ENCODE data around the gene OR51B5. TPM values are rescaled to one million over a fixed set of nuclear protein-coding genes. Genes with fewer than 3 reads are reported as not detected.
"Not testable (repeated sequence)": the region's sequence is repeated elsewhere in the genome, so short reads cannot be mapped to it uniquely, and the experiment has no call there.

The OR51B5 gene
- total RNA-seq, 1 donor from 2014 or later = 0.52 TPM

- H3K4me3 ChIP-seq (ENCODE audit: low read length in 3 of 3) = no peak overlapping the region
- H3K4me1 ChIP-seq (ENCODE audit: control insufficient read depth in 3 of 3, insufficient read depth in 3 of 3, low read length in 3 of 3) = no peaks in the 10 kb centered on the region
- no peaks in the 10 kb centered on the region for H3K36me3 ChIP-seq (ENCODE audit: control insufficient read depth in 3 of 3, insufficient read depth in 3 of 3, low read length in 3 of 3)
- H3K9me3 ChIP-seq (ENCODE audit: control insufficient read depth in 3 of 3, low read length in 3 of 3) = peaks cover 0 to 2% (median 0%) of the 10 kb centered on the region in 3 donors
- H3K27ac ChIP-seq (ENCODE audit: low read depth, low read length) = no peak overlapping the region
- H3K27me3 ChIP-seq (ENCODE audit: control insufficient read depth in 3 of 3, insufficient read depth in 3 of 3, low read length in 3 of 3) = no peaks in the 10 kb centered on the region
- no peak overlapping the region for H3K9ac ChIP-seq (ENCODE audit: low read depth in 1 of 3, low read length in 3 of 3)
Measured at GRCh38 chr11:5364214-5364613, 20.9 kb upstream of the OR51B5 start.

GRCh38 chr11:5363679-5364078, 20.4 kb upstream of the OR51B5 start:
- Histone ChIP-seq H3K27ac (ENCODE audit: low read depth, low read length) (no peak overlapping the region), H3K4me3 (ENCODE audit: low read length in 3 of 3) (no peak overlapping the region), H3K9me3 (ENCODE audit: control insufficient read depth in 3 of 3, low read length in 3 of 3) (peaks cover 0 to 2% (median 0%) of the 10 kb centered on the region in 3 donors), H3K27me3 (ENCODE audit: control insufficient read depth in 3 of 3, insufficient read depth in 3 of 3, low read length in 3 of 3) (no peaks in the 10 kb centered on the region), H3K4me1 (ENCODE audit: control insufficient read depth in 3 of 3, insufficient read depth in 3 of 3, low read length in 3 of 3) (no peaks in the 10 kb centered on the region), H3K36me3 (ENCODE audit: control insufficient read depth in 3 of 3, insufficient read depth in 3 of 3, low read length in 3 of 3) (no peaks in the 10 kb centered on the region), H3K9ac (ENCODE audit: low read depth in 1 of 3, low read length in 3 of 3) (no peak overlapping the region)

- no peak overlapping the region for H3K4me3 ChIP-seq (ENCODE audit: low read length in 3 of 3)
- no peaks in the 10 kb centered on the region for H3K4me1 ChIP-seq (ENCODE audit: control insufficient read depth in 3 of 3, insufficient read depth in 3 of 3, low read length in 3 of 3)
- no peak overlapping the region for H3K27ac ChIP-seq (ENCODE audit: low read depth, low read length)
- no peaks in the 10 kb centered on the region for H3K36me3 ChIP-seq (ENCODE audit: control insufficient read depth in 3 of 3, insufficient read depth in 3 of 3, low read length in 3 of 3)
- H3K9me3 ChIP-seq (ENCODE audit: control insufficient read depth in 3 of 3, low read length in 3 of 3) = peaks cover 0 to 2% (median 0%) of the 10 kb centered on the region in 3 donors
- H3K9ac ChIP-seq (ENCODE audit: low read depth in 1 of 3, low read length in 3 of 3) = no peak overlapping the region
- H3K27me3 ChIP-seq (ENCODE audit: control insufficient read depth in 3 of 3, insufficient read depth in 3 of 3, low read length in 3 of 3) = no peaks in the 10 kb centered on the region
Measured at GRCh38 chr11:5362017-5362625, 18.8 kb upstream of the OR51B5 start.

- H3K36me3 ChIP-seq (ENCODE audit: control insufficient read depth in 3 of 3, insufficient read depth in 3 of 3, low read length in 3 of 3); H3K27me3 ChIP-seq (ENCODE audit: control insufficient read depth in 3 of 3, insufficient read depth in 3 of 3, low read length in 3 of 3); H3K4me1 ChIP-seq (ENCODE audit: control insufficient read depth in 3 of 3, insufficient read depth in 3 of 3, low read length in 3 of 3); H3K9me3 ChIP-seq (ENCODE audit: control insufficient read depth in 3 of 3, low read length in 3 of 3); H3K4me3 ChIP-seq (ENCODE audit: low read length in 3 of 3); H3K9ac ChIP-seq (ENCODE audit: low read depth in 1 of 3, low read length in 3 of 3); H3K27ac ChIP-seq (ENCODE audit: low read depth, low read length): not testable (repeated sequence)
Measured at GRCh38 chr11:5356031-5356430, 12.7 kb upstream of the OR51B5 start.

GRCh38 chr11:5351208-5351607, 7.9 kb upstream of the OR51B5 start, which contains the start of gene OR51B6:
Gene OR51B6 (plus strand): TSS chr11:5351508. CDS start chr11:5351508, 0 bp downstream.
- Histone ChIP-seq H3K4me1 (ENCODE audit: control insufficient read depth in 3 of 3, insufficient read depth in 3 of 3, low read length in 3 of 3) (no peaks in the 10 kb centered on the region), H3K9ac (ENCODE audit: low read depth in 1 of 3, low read length in 3 of 3) (no peak within 1 kb of the TSS), H3K9me3 (ENCODE audit: control insufficient read depth in 3 of 3, low read length in 3 of 3) (no peaks in the 10 kb centered on the region), H3K4me3 (ENCODE audit: low read length in 3 of 3) (no peak within 1 kb of the TSS), H3K36me3 (ENCODE audit: control insufficient read depth in 3 of 3, insufficient read depth in 3 of 3, low read length in 3 of 3) (no peaks in the 10 kb centered on the region), H3K27me3 (ENCODE audit: control insufficient read depth in 3 of 3, insufficient read depth in 3 of 3, low read length in 3 of 3) (no peaks in the 10 kb centered on the region), H3K27ac (ENCODE audit: low read depth, low read length) (no peak within 1 kb of the TSS)

- Histone ChIP-seq H3K36me3 (ENCODE audit: control insufficient read depth in 3 of 3, insufficient read depth in 3 of 3, low read length in 3 of 3) (no peaks in the 10 kb centered on the region), H3K27ac (ENCODE audit: low read depth, low read length) (no peak overlapping the region), H3K9me3 (ENCODE audit: control insufficient read depth in 3 of 3, low read length in 3 of 3) (no peaks in the 10 kb centered on the region), H3K27me3 (ENCODE audit: control insufficient read depth in 3 of 3, insufficient read depth in 3 of 3, low read length in 3 of 3) (no peaks in the 10 kb centered on the region), H3K4me1 (ENCODE audit: control insufficient read depth in 3 of 3, insufficient read depth in 3 of 3, low read length in 3 of 3) (no peaks in the 10 kb centered on the region), H3K4me3 (ENCODE audit: low read length in 3 of 3) (no peak overlapping the region), H3K9ac (ENCODE audit: low read depth in 1 of 3, low read length in 3 of 3) (no peak overlapping the region)
Measured at GRCh38 chr11:5349550-5349949, 6.2 kb upstream of the OR51B5 start.

GRCh38 chr11:5348551-5349194, 5.3 kb upstream of the OR51B5 start:
- no peaks in the 10 kb centered on the region for H3K9me3 ChIP-seq (ENCODE audit: control insufficient read depth in 3 of 3, low read length in 3 of 3)
- H3K36me3 ChIP-seq (ENCODE audit: control insufficient read depth in 3 of 3, insufficient read depth in 3 of 3, low read length in 3 of 3) = no peaks in the 10 kb centered on the region
- H3K4me3 ChIP-seq (ENCODE audit: low read length in 3 of 3) = no peak overlapping the region
- H3K4me1 ChIP-seq (ENCODE audit: control insufficient read depth in 3 of 3, insufficient read depth in 3 of 3, low read length in 3 of 3) = no peaks in the 10 kb centered on the region
- no peak overlapping the region for H3K9ac ChIP-seq (ENCODE audit: low read depth in 1 of 3, low read length in 3 of 3)
- H3K27me3 ChIP-seq (ENCODE audit: control insufficient read depth in 3 of 3, insufficient read depth in 3 of 3, low read length in 3 of 3) = no peaks in the 10 kb centered on the region
- H3K27ac ChIP-seq (ENCODE audit: low read depth, low read length) = no peak overlapping the region

- no peaks in the 10 kb centered on the region for H3K4me1 ChIP-seq (ENCODE audit: control insufficient read depth in 3 of 3, insufficient read depth in 3 of 3, low read length in 3 of 3)
- H3K9ac ChIP-seq (ENCODE audit: low read depth in 1 of 3, low read length in 3 of 3) = no peak overlapping the region
- H3K27me3 ChIP-seq (ENCODE audit: control insufficient read depth in 3 of 3, insufficient read depth in 3 of 3, low read length in 3 of 3) = no peaks in the 10 kb centered on the region
- no peak overlapping the region for H3K4me3 ChIP-seq (ENCODE audit: low read length in 3 of 3)
- no peaks in the 10 kb centered on the region for H3K9me3 ChIP-seq (ENCODE audit: control insufficient read depth in 3 of 3, low read length in 3 of 3)
- no peaks in the 10 kb centered on the region for H3K36me3 ChIP-seq (ENCODE audit: control insufficient read depth in 3 of 3, insufficient read depth in 3 of 3, low read length in 3 of 3)
- H3K27ac ChIP-seq (ENCODE audit: low read depth, low read length) = no peak overlapping the region
Measured at GRCh38 chr11:5345831-5346230, 2.5 kb upstream of the OR51B5 start.

- no peak overlapping the region for H3K9ac ChIP-seq (ENCODE audit: low read depth in 1 of 3, low read length in 3 of 3)
- H3K36me3 ChIP-seq (ENCODE audit: control insufficient read depth in 3 of 3, insufficient read depth in 3 of 3, low read length in 3 of 3) = no peaks in the 10 kb centered on the region
- no peaks in the 10 kb centered on the region for H3K4me1 ChIP-seq (ENCODE audit: control insufficient read depth in 3 of 3, insufficient read depth in 3 of 3, low read length in 3 of 3)
- no peaks in the 10 kb centered on the region for H3K27me3 ChIP-seq (ENCODE audit: control insufficient read depth in 3 of 3, insufficient read depth in 3 of 3, low read length in 3 of 3)
- no peaks in the 10 kb centered on the region for H3K9me3 ChIP-seq (ENCODE audit: control insufficient read depth in 3 of 3, low read length in 3 of 3)
- H3K4me3 ChIP-seq (ENCODE audit: low read length in 3 of 3) = no peak overlapping the region
- H3K27ac ChIP-seq (ENCODE audit: low read depth, low read length) = no peak overlapping the region
Measured at GRCh38 chr11:5339771-5340322, 3.5 kb downstream of the OR51B5 start.

- H3K4me1 ChIP-seq (ENCODE audit: control insufficient read depth in 3 of 3, insufficient read depth in 3 of 3, low read length in 3 of 3); H3K9me3 ChIP-seq (ENCODE audit: control insufficient read depth in 3 of 3, low read length in 3 of 3); H3K27ac ChIP-seq (ENCODE audit: low read depth, low read length); H3K27me3 ChIP-seq (ENCODE audit: control insufficient read depth in 3 of 3, insufficient read depth in 3 of 3, low read length in 3 of 3); H3K9ac ChIP-seq (ENCODE audit: low read depth in 1 of 3, low read length in 3 of 3); H3K36me3 ChIP-seq (ENCODE audit: control insufficient read depth in 3 of 3, insufficient read depth in 3 of 3, low read length in 3 of 3); H3K4me3 ChIP-seq (ENCODE audit: low read length in 3 of 3): not testable (repeated sequence)
Measured at GRCh38 chr11:5337253-5337652, 6.1 kb downstream of the OR51B5 start.

Data from skeletal muscle tissue (tissue), 4 donors.